Nucleus accumbens (tissue), 56 donors: ENCODE results near the gene GADL1.

Experiments
- DNase-seq, 56 donors: peaks; one replicate each; lab custom pipeline; 2025; lab: John Stamatoyannopoulos, UW

Gene GADL1

GRCh38 chr3:30733209-30733608 lies 161.3 kb downstream of the GADL1 start:
- DNase-seq = no peak

DNA sequence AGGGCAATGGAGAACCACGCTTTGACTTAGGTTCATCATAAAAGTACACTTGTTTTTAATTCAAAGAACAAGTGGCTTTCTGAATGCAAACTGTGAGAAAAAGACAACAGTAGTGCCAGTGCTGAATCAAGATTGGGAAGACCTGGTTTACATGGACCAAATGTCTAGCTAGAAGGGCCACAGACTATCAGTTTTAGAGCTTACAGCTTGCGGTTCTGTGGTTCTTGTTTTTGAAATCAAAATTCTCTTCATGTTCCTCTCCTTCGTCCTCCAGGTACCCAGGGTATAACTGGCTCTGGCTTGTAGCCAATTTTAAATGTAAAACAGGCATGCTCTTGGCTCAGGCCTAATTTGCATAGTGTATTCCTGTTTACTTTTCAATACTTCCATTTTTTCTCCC lies 163.5 kb downstream of the GADL1 start:
- no peak for DNase-seq

DNA sequence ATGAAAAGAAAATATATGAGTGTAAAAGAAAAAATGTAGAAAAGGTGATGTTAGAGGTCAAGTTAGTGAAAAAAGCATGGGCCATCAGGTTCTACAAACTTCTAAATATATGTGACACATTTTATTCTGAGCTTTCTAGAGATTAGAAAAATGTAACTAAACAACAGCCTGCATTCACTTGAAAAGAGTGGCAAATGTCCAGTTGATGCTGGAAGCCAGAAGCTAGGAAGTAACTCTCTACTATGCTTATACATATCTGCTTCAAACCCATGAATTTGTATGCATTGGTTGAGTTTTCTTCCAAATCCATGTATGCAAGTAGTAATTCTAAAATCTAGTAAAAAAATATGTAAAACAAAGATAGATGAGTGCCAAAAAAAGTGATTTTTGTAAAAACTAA lies 164.5 kb downstream of the GADL1 start:
- DNase-seq = no peak

GRCh38 chr3:30729512-30729911 lies 164.9 kb downstream of the GADL1 start:
- DNase-seq = no peak

GRCh38 chr3:30728143-30728542 lies 166.3 kb downstream of the GADL1 start:
- DNase-seq = no peak

DNA sequence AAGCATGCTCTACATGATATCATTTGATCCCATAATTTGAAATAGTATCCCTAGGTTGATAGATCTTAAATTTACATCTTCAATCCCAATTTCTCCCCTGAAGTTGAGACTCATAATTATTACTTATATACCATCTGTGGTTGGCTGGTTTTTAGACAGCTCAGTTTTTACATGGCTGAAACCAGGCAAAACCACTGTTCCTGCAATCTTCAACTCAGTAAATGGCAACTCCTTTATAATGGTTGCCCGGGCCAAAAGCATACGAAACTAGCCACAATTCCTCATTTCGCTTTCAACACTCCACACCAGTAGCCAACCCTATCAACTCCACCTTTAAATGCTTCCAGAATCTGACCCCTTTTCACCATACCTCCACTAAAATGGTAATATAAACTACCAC lies 169.6 kb downstream of the GADL1 start:
- DNase-seq = no peak

- no peak for DNase-seq
Measured at GRCh38 chr3:30723211-30723610, 171.2 kb downstream of the GADL1 start.

DNA sequence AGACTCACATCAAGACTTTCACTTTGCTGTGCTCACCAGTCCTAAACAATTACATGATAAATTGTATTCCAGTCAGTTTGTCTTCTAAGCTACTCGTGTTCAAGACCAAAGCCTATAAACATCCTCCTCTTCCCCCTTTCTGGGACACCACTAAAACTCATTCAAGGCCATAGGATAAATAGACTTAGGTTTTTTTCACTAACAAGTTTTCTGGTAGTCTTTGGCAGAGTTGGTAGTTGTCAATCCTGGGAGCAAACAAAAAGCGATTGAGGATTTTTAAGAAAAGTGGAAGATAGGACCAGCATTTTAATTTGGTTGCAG lies 173.2 kb downstream of the GADL1 start:
- DNase-seq = no peak

- no peak for DNase-seq
Measured at GRCh38 chr3:30720586-30721313, 173.7 kb downstream of the GADL1 start.

DNA sequence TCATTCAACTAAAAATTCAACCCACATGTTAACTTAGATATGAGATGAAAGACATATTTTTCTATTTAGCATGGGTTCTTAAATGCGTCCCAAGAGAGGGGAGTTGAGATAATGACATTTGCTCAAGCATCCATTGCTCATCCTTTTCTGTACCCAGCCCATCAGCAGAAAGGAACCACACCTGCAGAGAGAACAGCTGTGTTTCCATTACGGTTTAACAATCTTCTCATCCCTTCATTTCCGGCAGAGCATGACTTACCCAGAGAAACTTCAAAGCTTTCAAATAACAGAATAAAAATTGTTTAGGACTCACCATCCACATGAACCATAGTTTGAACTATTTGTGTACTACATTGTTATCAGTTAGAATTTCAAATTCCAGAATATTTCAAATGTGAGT lies 174.9 kb downstream of the GADL1 start:
- DNase-seq = no peak

DNA sequence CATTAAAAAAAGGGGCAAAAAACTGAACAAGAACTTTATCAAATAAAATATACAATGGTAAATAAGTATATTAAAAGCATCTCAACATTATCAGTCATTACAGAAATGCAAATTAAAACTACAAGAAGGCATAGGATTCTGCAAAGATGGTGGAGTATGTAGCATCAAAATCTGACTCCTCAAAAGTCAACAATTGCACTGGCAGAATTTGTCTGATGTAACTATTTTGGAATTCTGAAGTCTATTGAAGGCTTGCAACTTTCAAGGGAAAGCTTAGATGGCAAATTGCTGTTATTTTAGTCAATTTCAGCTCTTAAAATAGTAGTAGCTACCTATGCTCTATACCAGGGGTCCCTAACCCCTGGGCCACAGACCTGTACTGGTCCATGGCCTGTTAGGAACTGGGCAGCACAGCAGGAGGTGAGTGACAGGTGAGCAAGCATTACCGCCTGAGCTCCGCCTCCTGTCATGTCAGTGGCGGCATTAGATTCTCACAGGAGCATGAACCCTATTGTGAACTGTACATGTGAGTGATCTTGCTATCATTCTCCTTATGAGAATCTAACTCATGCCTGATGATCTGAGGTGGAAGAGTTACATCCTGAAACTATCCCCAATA lies 180.5 kb downstream of the GADL1 start:
- no peak for DNase-seq

DNA sequence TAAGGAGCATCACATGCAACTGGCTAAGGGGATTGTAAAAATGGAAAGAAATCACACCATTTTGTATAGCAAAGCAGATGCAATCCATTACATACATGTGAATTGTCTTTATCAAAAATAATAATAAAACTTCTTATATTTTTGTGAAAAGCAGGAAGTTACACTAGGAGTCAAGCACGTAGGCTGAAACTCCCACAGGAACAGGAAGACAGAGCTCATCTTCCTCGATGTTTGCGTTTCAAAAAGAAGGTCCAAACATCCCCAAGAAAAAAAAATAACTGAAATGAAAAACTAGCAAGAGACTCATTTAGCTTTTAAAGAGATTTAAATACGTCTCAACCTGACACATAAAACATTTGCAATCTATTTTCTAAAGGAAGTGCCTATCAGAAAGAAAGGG lies 181.5 kb downstream of the GADL1 start:
- no peak for DNase-seq

DNA sequence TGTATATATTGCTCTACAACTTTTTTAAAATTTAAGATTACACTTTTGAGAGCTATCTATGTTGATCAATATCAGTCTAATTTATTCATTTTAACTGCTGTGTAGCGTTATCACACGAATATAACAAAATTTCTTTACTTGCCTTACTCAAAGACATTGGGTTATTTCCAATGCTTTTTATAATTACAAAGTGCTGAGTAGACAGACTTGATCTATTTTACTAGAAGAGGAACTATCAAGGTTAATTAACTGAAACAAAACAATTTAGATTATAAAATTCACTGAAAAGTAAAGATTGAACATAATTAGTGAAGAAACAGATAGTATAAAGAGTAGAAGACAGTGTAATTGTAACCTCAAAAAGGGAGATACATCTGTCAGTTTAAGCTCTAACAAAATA lies 182.6 kb downstream of the GADL1 start:
- DNase-seq = no peak

GRCh38 chr3:30711151-30711550 lies 183.3 kb downstream of the GADL1 start:
- DNase-seq = no peak

GRCh38 chr3:30710017-30710416 lies 184.4 kb downstream of the GADL1 start:
- DNase-seq = no peak

DNA sequence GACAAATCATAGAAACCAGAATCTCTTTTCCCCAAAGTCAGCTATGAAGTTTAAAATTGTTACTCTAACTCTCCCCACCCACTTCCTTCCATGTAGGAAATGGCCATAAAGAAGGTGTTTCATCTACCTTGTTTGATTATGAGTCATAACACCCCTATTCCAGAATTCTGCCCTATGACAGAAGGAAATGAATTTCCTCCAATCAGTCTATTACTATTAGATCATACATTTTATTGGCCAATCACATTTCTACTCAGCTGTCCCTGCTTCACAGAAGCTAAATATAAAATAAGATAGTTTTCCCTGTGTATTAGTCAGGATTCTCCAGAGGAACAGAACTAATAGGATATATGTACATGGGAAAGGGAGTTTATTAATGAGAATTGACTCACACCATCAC lies 186.0 kb downstream of the GADL1 start:
- DNase-seq = no peak

DNA sequence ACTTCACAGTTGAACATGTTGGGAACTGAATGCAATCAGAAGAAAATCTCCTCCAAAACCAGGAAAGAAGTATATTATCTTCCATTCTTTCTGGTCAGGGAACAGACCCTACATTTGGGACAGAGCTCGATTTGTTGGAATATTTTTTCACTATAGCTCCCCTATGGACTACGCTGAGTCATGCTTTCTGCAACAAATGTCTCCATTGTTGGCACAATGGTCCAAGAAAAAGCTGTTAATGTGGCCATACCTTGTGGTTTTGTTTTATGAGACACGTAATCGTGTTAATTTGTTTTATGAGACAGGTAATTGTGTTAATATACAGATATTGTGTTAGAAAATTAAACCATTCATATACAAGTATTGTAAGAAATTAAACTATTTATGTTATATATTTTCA lies 186.6 kb downstream of the GADL1 start:
- no peak for DNase-seq

- no peak for DNase-seq
Measured at GRCh38 chr3:30704931-30705890, 189.2 kb downstream of the GADL1 start.

DNA sequence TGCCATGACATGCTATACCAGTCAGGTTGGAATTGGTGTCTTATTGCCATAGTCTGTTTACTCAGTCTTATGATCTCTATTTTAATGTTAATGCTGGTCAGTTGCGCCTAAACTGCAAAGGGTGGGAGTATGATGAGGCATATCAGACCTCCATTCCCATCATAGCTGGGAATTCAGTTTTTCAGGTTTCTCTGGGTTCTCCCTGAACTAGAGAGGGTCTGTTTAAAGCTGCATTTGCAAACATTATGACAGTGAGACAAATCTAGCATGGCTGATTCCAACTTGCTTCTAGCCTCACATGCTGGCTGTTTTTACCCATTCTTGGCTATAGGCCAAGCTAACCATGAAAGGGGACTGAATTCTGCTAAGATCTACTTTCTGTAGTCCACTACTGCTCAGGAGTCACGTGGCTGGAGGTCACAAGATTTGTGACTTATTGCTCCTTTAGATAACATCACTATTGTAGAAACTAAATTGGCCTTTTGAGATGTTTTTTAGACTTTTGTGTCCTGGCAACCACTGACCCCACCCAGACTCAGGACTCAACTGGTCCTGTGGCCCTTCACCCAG lies 191.5 kb downstream of the GADL1 start:
- no peak for DNase-seq

DNA sequence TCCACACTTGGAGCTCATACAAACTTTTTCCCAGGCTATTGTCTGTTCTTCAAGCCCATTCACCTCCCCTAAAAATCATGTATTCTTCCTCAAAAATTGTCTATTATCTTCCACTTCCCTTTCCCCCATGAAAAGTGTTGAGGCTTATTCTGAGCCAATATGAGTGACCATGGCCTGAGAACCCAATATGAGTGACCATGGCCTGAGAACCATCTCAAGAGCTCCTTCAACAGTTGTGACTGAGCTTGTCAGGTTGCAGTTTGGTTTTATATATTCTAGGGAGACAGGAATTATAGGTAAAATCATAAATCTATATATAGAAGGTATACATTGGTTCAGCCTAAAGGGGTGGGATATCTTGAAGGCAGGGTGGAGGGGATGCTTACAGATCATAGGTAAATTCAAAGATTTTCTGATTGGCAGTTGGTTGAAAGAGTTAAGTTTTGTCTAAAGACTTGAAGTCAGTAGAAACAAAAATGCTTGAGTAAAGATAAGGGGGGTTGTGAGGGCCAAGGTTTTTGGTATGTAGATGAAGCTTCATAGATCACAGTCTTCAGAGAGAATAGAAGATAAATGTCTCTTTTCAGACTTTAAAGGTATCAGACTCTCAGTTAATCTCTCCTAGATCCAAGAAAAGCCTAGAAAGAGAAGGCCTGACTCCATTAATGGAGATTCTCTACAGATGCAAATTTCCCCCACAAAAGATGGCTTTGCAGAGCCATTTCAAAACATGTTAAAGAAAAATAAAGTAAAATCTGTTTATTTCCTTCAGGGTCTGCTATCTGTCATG lies 192.2 kb downstream of the GADL1 start:
- no peak for DNase-seq
